ENCODE results near the gene ARTN.
A peak's percentile ranks its signal among the peaks of the same experiment; 100 is the strongest.

ARTN gene

DNA sequence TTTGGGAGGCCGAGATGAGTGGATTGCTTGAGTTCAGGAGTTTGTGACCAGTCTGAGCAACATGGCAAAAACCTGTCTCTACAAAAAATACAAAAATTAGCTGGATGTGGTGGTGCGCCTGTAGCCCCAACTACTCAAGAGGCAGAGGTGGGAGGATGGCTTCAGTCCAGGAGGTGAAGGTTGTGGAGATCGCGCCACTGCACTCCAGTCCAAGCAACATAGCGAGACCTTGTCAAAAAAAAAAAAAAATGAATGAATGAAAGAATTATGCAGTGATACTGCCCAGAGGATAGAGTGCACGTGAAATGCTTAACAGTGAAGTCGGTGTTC lies 35.8 kb downstream of the ARTN start:
- peak overlapping the region; percentile 95 for H3K4me3 Mint-ChIP-seq
- H3K36me3 Mint-ChIP-seq (ENCODE audit: low read depth) = peaks cover 6% of the 10 kb centered on the region
- H3K4me1 Mint-ChIP-seq (ENCODE audit: low read depth) = peaks cover 35% of the 10 kb centered on the region
- no peak overlapping the region for H3K27ac Mint-ChIP-seq
- H3K9me3 Mint-ChIP-seq = no peaks in the 10 kb centered on the region
- H3K27me3 Mint-ChIP-seq (ENCODE audit: low read depth) = no peaks in the 10 kb centered on the region

DNA sequence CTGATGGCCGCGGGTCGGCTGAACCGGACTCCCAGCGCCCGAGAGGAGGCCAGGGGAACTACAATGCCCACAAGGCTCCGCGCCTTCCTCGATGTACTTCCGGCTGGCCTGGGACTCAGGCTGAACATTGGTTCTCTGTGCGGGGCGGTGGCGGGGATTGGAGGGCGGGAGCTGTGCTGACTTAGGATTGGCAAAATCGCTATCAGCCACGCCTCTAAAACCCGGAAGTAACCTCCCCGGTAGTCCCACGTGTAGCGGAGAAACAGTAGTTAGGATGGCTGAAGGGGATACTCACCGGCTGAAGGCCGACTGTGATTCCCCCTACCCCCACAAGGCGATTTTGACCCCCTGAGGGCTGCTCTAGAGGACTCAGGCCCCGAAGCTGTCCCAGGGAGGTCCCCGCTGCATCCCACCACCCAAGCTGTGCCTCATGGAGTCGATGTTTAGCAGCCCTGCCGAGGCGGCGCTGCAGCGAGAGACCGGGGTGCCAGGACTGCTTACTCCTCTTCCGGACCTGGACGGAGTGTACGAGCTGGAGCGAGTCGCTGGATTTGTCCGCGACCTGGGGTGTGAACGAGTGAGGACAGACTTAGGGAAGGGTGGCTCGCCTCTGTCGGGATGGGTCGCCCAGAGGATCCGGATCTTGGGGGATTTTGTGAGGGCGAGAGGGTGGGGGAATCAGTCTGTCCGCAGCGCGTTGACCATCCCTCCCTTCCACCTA lies 36.3 kb downstream of the ARTN start, which contains the start of gene DPH2:
Gene DPH2 (plus strand): TSS at position 265 of the 721 bp plus-strand sequence. CDS start 166 bp downstream, at position 431.
- no peaks in the 10 kb centered on the region for H3K27me3 Mint-ChIP-seq (ENCODE audit: low read depth)
- peaks cover 6% of the 10 kb centered on the region for H3K36me3 Mint-ChIP-seq (ENCODE audit: low read depth)
- H3K27ac Mint-ChIP-seq = peak within 1 kb of the TSS; percentile 82
- H3K4me1 Mint-ChIP-seq (ENCODE audit: low read depth) = peaks cover 36% of the 10 kb centered on the region
- peak within 1 kb of the TSS; percentile 95 for H3K4me3 Mint-ChIP-seq
- no peaks in the 10 kb centered on the region for H3K9me3 Mint-ChIP-seq

DNA sequence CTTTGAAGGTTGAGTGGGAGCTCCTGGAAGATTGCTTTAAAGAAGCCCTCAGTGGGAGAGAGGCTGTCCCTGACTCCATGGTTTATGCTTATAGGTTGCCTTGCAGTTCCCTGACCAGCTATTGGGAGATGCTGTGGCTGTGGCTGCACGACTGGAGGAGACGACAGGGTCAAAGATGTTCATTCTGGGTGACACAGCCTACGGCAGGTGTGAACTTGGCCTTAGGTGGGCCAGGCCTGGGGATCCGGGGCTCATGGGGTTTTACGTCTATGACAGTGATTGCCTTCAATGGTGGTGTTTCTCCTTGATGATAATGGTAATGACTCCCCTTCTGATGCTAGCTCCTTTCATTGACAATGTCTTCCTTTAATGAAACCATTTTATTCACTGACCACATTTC lies 36.9 kb downstream of the ARTN start:
- Mint-ChIP-seq H3K27me3 (ENCODE audit: low read depth) (no peaks in the 10 kb centered on the region), H3K27ac (peak overlapping the region; percentile 82), H3K9me3 (no peaks in the 10 kb centered on the region), H3K4me3 (peak overlapping the region; percentile 95), H3K36me3 (ENCODE audit: low read depth) (peaks cover 6% of the 10 kb centered on the region), H3K4me1 (ENCODE audit: low read depth) (peaks cover 36% of the 10 kb centered on the region)

DNA sequence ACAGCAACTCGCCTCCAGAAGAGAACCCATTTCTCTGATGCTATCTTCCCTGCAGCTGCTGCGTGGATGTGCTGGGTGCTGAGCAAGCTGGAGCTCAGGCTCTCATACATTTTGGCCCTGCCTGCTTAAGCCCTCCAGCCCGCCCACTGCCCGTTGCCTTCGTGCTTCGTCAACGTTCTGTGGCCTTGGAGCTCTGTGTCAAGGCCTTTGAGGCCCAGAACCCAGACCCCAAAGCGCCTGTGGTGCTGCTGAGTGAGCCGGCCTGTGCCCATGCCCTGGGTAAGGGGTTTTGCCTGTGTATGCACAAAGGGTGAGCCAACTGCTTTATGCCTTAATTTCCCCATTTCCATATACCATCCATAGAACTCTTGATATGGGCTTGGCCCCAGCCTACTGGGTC lies 37.3 kb downstream of the ARTN start:
- Mint-ChIP-seq H3K27me3 (ENCODE audit: low read depth) (no peaks in the 10 kb centered on the region), H3K4me1 (ENCODE audit: low read depth) (peaks cover 40% of the 10 kb centered on the region), H3K27ac (no peak overlapping the region)

DNA sequence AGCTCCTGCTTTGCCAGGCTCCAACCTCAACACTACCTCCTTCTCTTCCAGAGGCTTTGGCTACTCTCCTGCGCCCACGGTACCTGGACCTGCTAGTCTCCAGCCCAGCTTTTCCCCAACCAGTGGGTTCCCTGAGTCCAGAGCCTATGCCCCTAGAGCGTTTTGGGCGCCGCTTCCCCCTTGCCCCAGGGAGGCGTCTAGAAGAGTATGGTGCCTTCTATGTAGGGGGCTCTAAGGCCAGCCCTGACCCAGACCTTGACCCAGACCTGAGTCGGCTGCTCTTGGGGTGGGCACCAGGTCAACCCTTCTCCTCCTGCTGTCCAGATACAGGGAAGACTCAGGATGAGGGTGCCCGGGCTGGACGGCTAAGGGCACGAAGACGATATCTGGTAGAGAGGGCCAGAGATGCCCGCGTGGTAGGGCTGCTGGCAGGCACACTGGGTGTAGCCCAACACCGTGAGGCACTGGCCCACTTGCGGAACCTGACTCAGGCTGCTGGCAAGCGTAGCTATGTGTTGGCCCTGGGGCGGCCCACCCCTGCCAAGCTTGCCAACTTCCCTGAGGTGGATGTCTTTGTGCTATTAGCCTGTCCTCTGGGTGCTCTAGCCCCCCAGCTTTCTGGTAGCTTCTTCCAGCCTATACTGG lies 37.9 kb downstream of the ARTN start:
- no peaks in the 10 kb centered on the region for H3K27me3 Mint-ChIP-seq (ENCODE audit: low read depth)

More for the DNA sequence above, 37.3 kb downstream of the ARTN start:
- peak overlapping the region; percentile 95 for H3K4me3 Mint-ChIP-seq
- H3K9me3 Mint-ChIP-seq = no peaks in the 10 kb centered on the region
- peaks cover 6% of the 10 kb centered on the region for H3K36me3 Mint-ChIP-seq (ENCODE audit: low read depth)

DNA sequence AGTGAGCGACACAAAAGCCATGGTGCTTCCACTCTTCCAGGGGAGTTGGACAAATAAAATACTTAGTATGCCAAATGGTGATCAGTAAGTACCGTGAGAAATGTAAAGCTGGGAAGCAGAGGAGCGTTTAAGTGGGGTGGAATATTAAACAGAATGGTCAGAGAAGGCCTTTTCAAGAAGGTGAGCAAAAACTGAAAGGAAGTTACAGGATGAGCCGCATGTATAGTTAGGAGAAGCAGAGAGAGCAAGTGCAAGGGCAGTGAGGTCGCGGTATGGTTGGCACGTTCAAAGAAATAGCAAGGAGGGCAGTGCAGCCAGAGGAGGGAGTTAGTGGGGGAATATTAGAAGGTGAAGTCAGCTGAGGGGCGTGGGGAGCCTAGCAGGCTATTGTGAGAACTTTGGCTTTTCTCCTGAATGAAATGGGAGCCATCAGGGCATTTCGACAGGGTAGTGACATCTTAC lies 40.4 kb downstream of the ARTN start:
- H3K4me1 Mint-ChIP-seq (ENCODE audit: low read depth) = peaks cover 61% of the 10 kb centered on the region
- H3K27me3 Mint-ChIP-seq (ENCODE audit: low read depth) = no peaks in the 10 kb centered on the region
- peak overlapping the region; percentile 96 for H3K27ac Mint-ChIP-seq
- H3K9me3 Mint-ChIP-seq = no peaks in the 10 kb centered on the region
- H3K4me3 Mint-ChIP-seq = peak overlapping the region; percentile 87
- H3K36me3 Mint-ChIP-seq (ENCODE audit: low read depth) = peaks cover 23% of the 10 kb centered on the region

More for the DNA sequence above, 37.9 kb downstream of the ARTN start:
- H3K4me1 Mint-ChIP-seq (ENCODE audit: low read depth) = peaks cover 44% of the 10 kb centered on the region
- H3K27ac Mint-ChIP-seq = no peak overlapping the region
- peaks cover 6% of the 10 kb centered on the region for H3K36me3 Mint-ChIP-seq (ENCODE audit: low read depth)
- no peaks in the 10 kb centered on the region for H3K9me3 Mint-ChIP-seq
- H3K4me3 Mint-ChIP-seq = peak overlapping the region; percentile 95

DNA sequence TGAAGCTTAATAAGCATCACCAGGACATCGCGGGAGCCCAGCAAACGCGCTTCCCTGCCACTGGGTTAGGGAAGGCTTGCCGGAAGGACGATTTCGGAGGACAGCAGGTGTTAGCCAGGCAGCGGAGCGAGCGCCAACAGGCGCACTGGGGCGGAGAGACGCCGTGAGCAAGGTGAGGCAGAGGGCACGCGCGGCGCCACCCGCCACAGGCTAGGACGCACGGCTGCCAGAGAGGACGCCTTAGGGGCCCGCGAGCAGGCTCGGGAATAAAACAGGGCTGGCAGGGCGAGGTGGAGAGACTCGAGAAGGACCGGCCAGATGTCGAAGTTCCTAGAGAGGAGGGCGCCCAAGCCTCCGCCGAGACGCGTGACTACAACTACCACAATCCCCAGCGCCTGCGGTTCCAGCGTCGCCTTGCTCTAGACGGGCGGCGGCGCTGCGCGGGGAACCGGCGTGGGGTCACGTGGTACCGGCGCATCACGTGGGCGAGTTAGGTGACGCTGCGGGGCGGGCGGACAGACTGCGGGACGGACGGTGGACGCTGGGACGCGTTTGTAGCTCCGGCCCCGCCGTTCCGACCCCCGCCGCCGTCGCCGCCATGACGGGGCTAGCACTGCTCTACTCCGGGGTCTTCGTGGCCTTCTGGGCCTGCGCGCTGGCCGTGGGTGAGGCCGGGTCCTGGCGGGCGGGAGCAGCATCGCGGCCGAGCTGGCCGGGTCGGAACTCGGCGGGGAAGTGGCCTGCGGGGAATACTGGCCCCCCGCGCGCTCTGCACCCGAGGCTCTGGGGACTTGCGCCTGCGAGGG lies 41.0 kb downstream of the ARTN start, which contains the start of gene ATP6V0B:
Gene ATP6V0B (plus strand): TSS at position 518 of the 806 bp plus-strand sequence. CDS start 81 bp downstream, at position 599.
- Mint-ChIP-seq H3K36me3 (ENCODE audit: low read depth) (peaks cover 23% of the 10 kb centered on the region), H3K9me3 (no peaks in the 10 kb centered on the region), H3K4me3 (peak within 1 kb of the TSS; percentile 87), H3K27ac (peak within 1 kb of the TSS; percentile 96), H3K27me3 (ENCODE audit: low read depth) (no peaks in the 10 kb centered on the region), H3K4me1 (ENCODE audit: low read depth) (peaks cover 55% of the 10 kb centered on the region)

DNA sequence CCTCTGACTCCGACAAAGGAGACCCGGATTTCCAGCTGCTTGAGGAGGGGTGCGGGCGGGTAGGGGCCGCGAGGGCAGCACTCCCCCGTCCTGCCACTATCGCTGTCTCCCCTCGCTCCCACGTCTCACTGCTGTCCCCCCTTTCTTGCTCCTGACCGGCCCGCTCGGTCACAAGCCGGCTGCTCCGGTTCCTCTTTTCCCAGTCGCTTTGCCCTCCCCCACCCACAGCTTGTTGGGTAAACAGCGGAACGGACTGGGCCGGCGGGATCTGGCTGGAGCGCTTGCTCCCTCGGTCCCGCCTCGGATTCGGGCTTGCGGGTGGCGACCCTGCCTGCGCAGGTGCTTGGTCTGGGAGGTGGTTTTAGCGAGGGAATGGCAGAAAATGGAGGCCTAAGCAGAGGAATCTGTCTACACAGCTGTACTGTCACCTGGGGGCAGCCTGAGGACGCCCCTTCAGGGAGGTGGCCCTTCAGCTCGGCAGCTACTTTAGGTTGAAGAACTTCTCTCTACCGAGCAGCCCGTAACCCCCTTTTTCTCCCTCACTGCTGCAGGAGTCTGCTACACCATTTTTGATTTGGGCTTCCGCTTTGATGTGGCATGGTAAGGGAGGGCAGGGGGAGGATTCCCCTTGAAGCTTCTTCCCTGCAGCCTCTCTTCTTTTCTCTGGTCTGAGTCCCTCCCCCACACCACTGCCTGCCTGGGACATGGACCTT lies 41.8 kb downstream of the ARTN start:
- Mint-ChIP-seq H3K9me3 (no peaks in the 10 kb centered on the region), H3K4me3 (peak overlapping the region; percentile 87), H3K36me3 (ENCODE audit: low read depth) (peaks cover 21% of the 10 kb centered on the region), H3K27ac (peak overlapping the region; percentile 72), H3K4me1 (ENCODE audit: low read depth) (peaks cover 53% of the 10 kb centered on the region), H3K27me3 (ENCODE audit: low read depth) (no peaks in the 10 kb centered on the region)

DNA sequence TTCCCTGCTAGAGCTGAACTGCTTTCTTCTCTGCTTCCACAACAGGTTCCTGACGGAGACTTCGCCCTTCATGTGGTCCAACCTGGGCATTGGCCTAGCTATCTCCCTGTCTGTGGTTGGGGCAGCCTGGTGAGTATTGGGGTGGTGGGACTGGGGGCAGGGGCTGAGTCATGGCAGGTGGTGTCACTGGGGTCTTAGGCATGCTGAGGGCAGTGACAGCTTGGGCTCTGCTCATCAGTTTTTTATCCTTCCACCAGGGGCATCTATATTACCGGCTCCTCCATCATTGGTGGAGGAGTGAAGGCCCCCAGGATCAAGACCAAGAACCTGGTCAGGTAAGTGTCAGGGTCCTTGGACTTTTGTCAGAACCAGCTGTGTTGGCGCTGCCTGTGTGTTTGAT lies 42.4 kb downstream of the ARTN start:
- Mint-ChIP-seq H3K4me1 (ENCODE audit: low read depth) (peaks cover 51% of the 10 kb centered on the region), H3K4me3 (peak overlapping the region; percentile 87), H3K27me3 (ENCODE audit: low read depth) (no peaks in the 10 kb centered on the region), H3K36me3 (ENCODE audit: low read depth) (peaks cover 21% of the 10 kb centered on the region), H3K27ac (peak overlapping the region; percentile 72), H3K9me3 (no peaks in the 10 kb centered on the region)

DNA sequence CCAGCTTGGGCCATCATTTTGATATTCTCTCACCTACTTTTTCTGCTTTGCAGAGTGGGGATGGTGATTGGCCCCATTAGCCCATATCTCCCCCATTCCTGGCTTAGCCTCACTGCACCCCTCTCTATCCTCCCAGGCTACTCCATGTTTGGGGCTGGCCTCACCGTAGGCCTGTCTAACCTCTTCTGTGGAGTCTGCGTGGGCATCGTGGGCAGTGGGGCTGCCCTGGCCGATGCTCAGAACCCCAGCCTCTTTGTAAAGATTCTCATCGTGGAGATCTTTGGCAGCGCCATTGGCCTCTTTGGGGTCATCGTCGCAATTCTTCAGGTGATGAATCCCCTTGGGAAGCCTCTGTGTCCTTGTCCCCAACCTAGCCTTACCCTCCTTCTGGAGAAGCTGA lies 43.3 kb downstream of the ARTN start:
- Mint-ChIP-seq H3K27me3 (ENCODE audit: low read depth) (no peaks in the 10 kb centered on the region), H3K27ac (no peak overlapping the region), H3K9me3 (no peaks in the 10 kb centered on the region), H3K36me3 (ENCODE audit: low read depth) (peaks cover 21% of the 10 kb centered on the region), H3K4me3 (peak overlapping the region; percentile 87), H3K4me1 (ENCODE audit: low read depth) (peaks cover 49% of the 10 kb centered on the region)

DNA sequence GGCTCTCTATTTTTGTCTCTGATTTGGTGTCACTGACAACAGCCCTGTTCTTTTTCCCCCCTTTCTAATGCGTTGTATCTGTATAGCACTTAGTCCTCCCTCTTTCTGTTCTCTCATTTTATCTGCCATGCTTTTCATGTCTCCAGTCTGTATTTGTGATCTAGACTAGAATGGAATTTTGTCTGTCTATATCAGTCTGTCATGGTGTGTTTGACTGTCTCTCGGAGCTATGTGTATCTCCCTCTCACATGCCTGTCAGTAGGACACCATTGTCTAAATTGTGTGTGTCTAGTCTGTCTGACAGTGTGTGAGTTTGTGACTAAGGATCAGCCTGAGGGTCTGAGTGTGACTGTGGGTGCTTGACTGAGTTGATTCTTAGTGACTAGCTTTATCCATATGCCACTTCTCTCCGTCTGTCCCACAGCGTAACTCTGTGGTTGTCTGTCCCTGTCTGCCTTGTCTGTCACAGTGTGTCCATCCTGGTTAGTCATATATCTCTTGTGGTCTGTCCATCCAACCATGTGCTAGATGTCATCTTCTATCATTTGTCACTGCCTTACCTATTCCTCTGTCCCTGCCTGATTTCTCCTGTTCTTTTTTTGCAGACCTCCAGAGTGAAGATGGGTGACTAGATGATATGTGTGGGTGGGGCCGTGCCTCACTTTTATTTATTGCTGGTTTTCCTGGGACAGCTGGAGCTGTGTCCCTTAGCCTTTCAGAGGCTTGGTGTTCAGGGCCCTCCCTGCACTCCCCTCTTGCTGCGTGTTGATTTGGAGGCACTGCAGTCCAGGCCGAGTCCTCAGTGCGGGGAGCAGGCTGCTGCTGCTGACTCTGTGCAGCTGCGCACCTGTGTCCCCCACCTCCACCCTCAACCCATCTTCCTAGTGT lies 44.0 kb downstream of the ARTN start:
- Mint-ChIP-seq H3K9me3 (no peaks in the 10 kb centered on the region), H3K4me1 (ENCODE audit: low read depth) (peaks cover 51% of the 10 kb centered on the region), H3K27ac (no peak overlapping the region), H3K4me3 (peak overlapping the region; percentile 70), H3K27me3 (ENCODE audit: low read depth) (no peaks in the 10 kb centered on the region), H3K36me3 (ENCODE audit: low read depth) (peaks cover 20% of the 10 kb centered on the region)

DNA sequence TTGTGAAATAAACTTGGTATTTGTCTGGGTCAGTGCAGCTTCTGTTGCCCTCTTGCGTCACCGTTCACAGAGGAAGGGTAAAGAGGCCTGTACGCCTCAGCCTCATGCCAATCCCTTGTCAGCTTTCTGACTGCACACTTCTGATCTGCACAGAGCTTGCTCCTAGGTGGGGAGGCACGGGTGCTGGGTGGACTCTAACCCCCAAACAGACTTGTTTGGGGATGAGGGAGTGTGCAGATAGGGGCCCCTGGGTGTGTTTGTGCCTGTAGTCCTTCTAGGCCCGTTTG lies 44.6 kb downstream of the ARTN start:
- H3K27me3 Mint-ChIP-seq (ENCODE audit: low read depth) = no peaks in the 10 kb centered on the region
- H3K4me3 Mint-ChIP-seq = peak overlapping the region; percentile 70
- peaks cover 50% of the 10 kb centered on the region for H3K4me1 Mint-ChIP-seq (ENCODE audit: low read depth)

DNA sequence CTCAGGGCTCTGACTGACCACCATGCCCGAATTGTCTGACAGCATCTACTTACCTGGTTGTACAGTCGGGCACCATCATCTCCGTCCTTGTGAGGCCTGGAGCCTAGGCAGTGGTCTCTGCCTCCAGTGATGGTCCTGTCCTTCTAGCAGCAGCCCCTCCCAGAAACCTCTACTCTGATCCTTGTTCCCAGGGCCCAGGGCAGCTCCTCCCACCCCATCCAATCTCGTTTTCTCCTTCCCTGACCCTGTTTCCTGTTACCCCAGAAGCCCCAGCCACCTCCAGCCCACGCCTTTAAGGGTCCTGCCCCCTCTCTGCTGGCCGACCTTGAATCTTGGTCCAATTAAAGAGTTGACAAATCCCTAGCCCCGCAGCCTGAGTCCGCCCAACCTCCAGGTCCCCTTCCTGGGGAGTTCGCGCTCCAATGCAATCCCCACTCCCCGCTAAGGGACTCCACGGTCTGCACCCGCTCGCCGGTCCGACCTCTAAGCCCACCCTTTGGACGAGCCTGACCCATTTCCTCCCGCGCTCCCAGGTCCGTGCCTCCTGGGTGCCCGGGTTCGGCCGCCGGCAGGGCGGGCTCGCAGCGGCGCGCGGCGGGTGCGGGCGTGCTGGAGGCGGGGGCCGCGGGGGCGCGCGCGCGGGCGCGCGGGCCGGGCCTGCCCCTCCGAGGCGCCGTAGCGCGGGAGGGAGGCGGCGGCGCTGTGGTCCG lies 45.1 kb downstream of the ARTN start, which contains the start of gene B4GALT2:
Gene B4GALT2 (plus strand): TSS at position 660 of the 710 bp plus-strand sequence. CDS start 1,951 bp downstream, outside the sequence.
- no peaks in the 10 kb centered on the region for H3K27me3 Mint-ChIP-seq (ENCODE audit: low read depth)
- H3K9me3 Mint-ChIP-seq = no peaks in the 10 kb centered on the region
- peaks cover 45% of the 10 kb centered on the region for H3K4me1 Mint-ChIP-seq (ENCODE audit: low read depth)
- H3K27ac Mint-ChIP-seq = peak within 1 kb of the TSS; percentile 56
- H3K4me3 Mint-ChIP-seq = peak within 1 kb of the TSS; percentile 82
- H3K36me3 Mint-ChIP-seq (ENCODE audit: low read depth) = peaks cover 18% of the 10 kb centered on the region

More for the DNA sequence above, 44.6 kb downstream of the ARTN start:
- Mint-ChIP-seq H3K36me3 (ENCODE audit: low read depth) (peaks cover 19% of the 10 kb centered on the region), H3K27ac (peak overlapping the region; percentile 7), H3K9me3 (no peaks in the 10 kb centered on the region)

Measured in T-helper 1 cell treated with Interleukin-12 subunit alpha and Interleukin-12 subunit beta and Interleukin-4 antibody, amounts not matched to agents 30 μg/mL and 1 μg/mL, for 36 hours (primary cell).